Neural progenitor cell (in vitro differentiated cells): ENCODE data around the gene TMEM240. TPM values are rescaled to one million over a fixed set of nuclear protein-coding genes. Genes with fewer than 3 reads are reported as not detected.
A peak's percentile ranks its signal among the peaks of the same experiment; 100 is the strongest.

ENCODE experiments used
- DNase-seq: peaks from one replicate; pipeline ENCODE4 v3.0.0-alpha.2; 2016; ENCODE audit warnings: low spot score
- H2AFZ ChIP-seq: fragments of 200-600 bp; sonication (generic); replicated peaks from 2 replicates; pipeline ENCODE4 v1.6.1; 2016; ENCODE audit warnings: antibody characterized with exemption
- H3F3A ChIP-seq: fragments of 200-600 bp; sonication (generic); 2 replicates; pipeline ENCODE4 v1.6.1; 2016; ENCODE audit warnings: antibody characterized with exemption, low read depth
- H3K27ac ChIP-seq: fragments of 200-600 bp; sonication (generic); 2 replicates; pipeline ENCODE4 v1.5.1; 2016; ENCODE audit warnings: mild to moderate bottlenecking
- H3K27me3 ChIP-seq: fragments of 200-600 bp; sonication (generic); 2 replicates; pipeline ENCODE4 v1.6.1; 2016; ENCODE audit warnings: mild to moderate bottlenecking, moderate library complexity
- H3K36me3 ChIP-seq: fragments of 200-600 bp; sonication (generic); 2 replicates; pipeline ENCODE4 v1.5.1; 2016
- H3K4me1 ChIP-seq: fragments of 200-600 bp; sonication (generic); 2 replicates; pipeline ENCODE4 v1.6.1; 2016; ENCODE audit warnings: mixed run types
- H3K4me2 ChIP-seq: fragments of 200-600 bp; sonication (generic); 2 replicates; pipeline ENCODE4 v1.6.1; 2016
- H3K4me3 ChIP-seq: fragments of 200-600 bp; sonication (generic); 2 replicates; pipeline ENCODE4 v1.5.1; 2016
- H3K79me2 ChIP-seq: fragments of 200-600 bp; sonication (generic); 2 replicates; pipeline ENCODE4 v1.6.1; 2016; ENCODE audit warnings: low read depth
- H3K9ac ChIP-seq: fragments of 200-600 bp; sonication (generic); 2 replicates; pipeline ENCODE4 v1.6.1; 2016
- H3K9me3 ChIP-seq: fragments of 200-600 bp; sonication (generic); 2 replicates; pipeline ENCODE4 v1.5.1; 2016; ENCODE audit warnings: low read depth
- H4K20me1 ChIP-seq: fragments of 200-600 bp; sonication (generic); 2 replicates; pipeline ENCODE4 v1.6.1; 2016; ENCODE audit warnings: low read depth
- H3K27ac Mint-ChIP-seq: 3 replicates; pipeline ENCODE4 v1.8.0; 2021; ENCODE audit warnings: mixed read lengths
- H3K27me3 Mint-ChIP-seq: 2 replicates; pipeline ENCODE4 v1.8.0; 2022; ENCODE audit warnings: low read depth, mild to moderate bottlenecking, inconsistent platforms, moderate library complexity, mixed read lengths; ENCODE audit not compliant: insufficient read depth
- H3K36me3 Mint-ChIP-seq: 3 replicates; pipeline ENCODE4 v1.8.0; 2021; ENCODE audit warnings: mixed read lengths
- H3K4me1 Mint-ChIP-seq: 3 replicates; pipeline ENCODE4 v1.8.0; 2021; ENCODE audit warnings: mixed read lengths
- H3K4me3 Mint-ChIP-seq: 3 replicates; pipeline ENCODE4 v1.8.0; 2021; ENCODE audit warnings: mild to moderate bottlenecking, moderate library complexity, mixed read lengths
- H3K9me3 Mint-ChIP-seq: 3 replicates; pipeline ENCODE4 v1.8.0; 2020; ENCODE audit warnings: mixed read lengths
- CTCF ChIP-seq: fragments of 200-600 bp; sonication (generic); IDR thresholded peaks from 2 replicates; pipeline ENCODE4 v1.5.1; 2017; ENCODE audit warnings: antibody characterized with exemption, mild to moderate bottlenecking
- EZH2 ChIP-seq: fragments of 200-600 bp; sonication (generic); IDR thresholded peaks from 2 replicates; pipeline ENCODE4 v1.6.1; 2017; ENCODE audit warnings: antibody characterized with exemption, mild to moderate bottlenecking, moderate library complexity
- EZH2phosphoT487 ChIP-seq: fragments of 200-600 bp; sonication (generic); IDR thresholded peaks from 2 replicates; pipeline ENCODE4 v1.6.1; 2017; ENCODE audit warnings: antibody characterized with exemption
- total RNA-seq: library from RNA; depleted of rRNA; stranded (reverse); fragments of >200 nt; gene quantifications from 2 replicates; pipeline ENCODE4 v1.2.3, GENCODE V29; 2015; ENCODE audit warnings: low replicate concordance

Gene TMEM240
- total RNA-seq, 1 donor from 2014 or later = 8.0 TPM

- H2AFZ ChIP-seq = no peak overlapping the region
- H3K4me3 ChIP-seq = no peak overlapping the region
- H3K4me1 ChIP-seq = no peaks in the 10 kb centered on the region
- no peak overlapping the region for H3K4me2 ChIP-seq
- H3K4me1 Mint-ChIP-seq = no peaks in the 10 kb centered on the region
- H3K9ac ChIP-seq = no peak overlapping the region
- H3K9me3 Mint-ChIP-seq = no peaks in the 10 kb centered on the region
- peaks cover 11% of the 10 kb centered on the region for H3F3A ChIP-seq
- H3K36me3 Mint-ChIP-seq = peaks cover 27% of the 10 kb centered on the region
- no peaks in the 10 kb centered on the region for H3K27me3 ChIP-seq
- no peaks in the 10 kb centered on the region for H3K36me3 ChIP-seq
- peaks cover 98% of the 10 kb centered on the region for H3K79me2 ChIP-seq
- DNase-seq = no peak
- H3K27ac Mint-ChIP-seq = peak overlapping the region; percentile 15
- H3K4me3 Mint-ChIP-seq = no peak overlapping the region
- H3K27ac ChIP-seq = no peak overlapping the region
- H4K20me1 ChIP-seq = peaks cover 84% of the 10 kb centered on the region
- H3K27me3 Mint-ChIP-seq = peaks cover 3% of the 10 kb centered on the region
- no peaks in the 10 kb centered on the region for H3K9me3 ChIP-seq
- no peak for TF ChIP-seq EZH2phosphoT487
- TF ChIP-seq CTCF = no peak
- TF ChIP-seq EZH2 = no peak
Measured at GRCh38 chr1:1567152-1567875, 26.9 kb upstream of the TMEM240 start.

GRCh38 chr1:1565340-1565739 lies 24.9 kb upstream of the TMEM240 start:
- Histone ChIP-seq H4K20me1 (peaks cover 69% of the 10 kb centered on the region), H3K4me2 (no peak overlapping the region), H3K4me1 (no peaks in the 10 kb centered on the region), H3K36me3 (no peaks in the 10 kb centered on the region), H3K9ac (no peak overlapping the region), H3K27ac (no peak overlapping the region), H3K79me2 (peaks cover 78% of the 10 kb centered on the region), H3K4me3 (no peak overlapping the region), H3F3A (peaks cover 5% of the 10 kb centered on the region), H3K27me3 (no peaks in the 10 kb centered on the region), H2AFZ (no peak overlapping the region), H3K9me3 (no peaks in the 10 kb centered on the region)
- Mint-ChIP-seq H3K4me1 (no peaks in the 10 kb centered on the region), H3K36me3 (peaks cover 27% of the 10 kb centered on the region), H3K27ac (no peak overlapping the region), H3K27me3 (peaks cover 3% of the 10 kb centered on the region), H3K9me3 (no peaks in the 10 kb centered on the region), H3K4me3 (no peak overlapping the region)
- DNase-seq = no peak
- TF ChIP-seq EZH2 (no peak), CTCF (no peak), EZH2phosphoT487 (no peak)

GRCh38 chr1:1564268-1564667 lies 23.8 kb upstream of the TMEM240 start:
- H3K27ac Mint-ChIP-seq = no peak overlapping the region
- H3K9ac ChIP-seq = no peak overlapping the region
- H3K27me3 Mint-ChIP-seq = peaks cover 3% of the 10 kb centered on the region
- H3K36me3 ChIP-seq = no peaks in the 10 kb centered on the region
- peaks cover 5% of the 10 kb centered on the region for H3F3A ChIP-seq
- no peak for TF ChIP-seq EZH2phosphoT487
- TF ChIP-seq CTCF = no peak
- no peak for TF ChIP-seq EZH2
- no peak overlapping the region for H3K4me2 ChIP-seq
- H2AFZ ChIP-seq = no peak overlapping the region
- H3K79me2 ChIP-seq = peaks cover 67% of the 10 kb centered on the region
- H4K20me1 ChIP-seq = peaks cover 64% of the 10 kb centered on the region
- H3K4me3 ChIP-seq = no peak overlapping the region
- no peak for DNase-seq
- H3K4me1 ChIP-seq = no peaks in the 10 kb centered on the region
- H3K27ac ChIP-seq = no peak overlapping the region
- H3K27me3 ChIP-seq = no peaks in the 10 kb centered on the region
- H3K9me3 ChIP-seq = no peaks in the 10 kb centered on the region
- H3K4me3 Mint-ChIP-seq = no peak overlapping the region
- H3K4me1 Mint-ChIP-seq = no peaks in the 10 kb centered on the region
- H3K9me3 Mint-ChIP-seq = no peaks in the 10 kb centered on the region
- peaks cover 24% of the 10 kb centered on the region for H3K36me3 Mint-ChIP-seq
